ENCODE data around the gene MEF2C. TPM values are rescaled to one million over a fixed set of nuclear protein-coding genes. Genes with fewer than 3 reads are reported as not detected.

MEF2C gene
- total and polyA plus RNA-seq, 4 experiments from 2014 or later: 0.12 to 1.0 (median 0.28) TPM

GRCh38 chr5:88881571-88881971 is 1.4 kb downstream of the MEF2C start:
- Mint-ChIP-seq H3K4me3 (no peak overlapping the region), H3K27ac (no peak overlapping the region)
- POLR2A ChIA-PET (ENCODE audit: partially characterized antibody): no interaction called here

GRCh38 chr5:88880201-88880600 is 2.8 kb downstream of the MEF2C start:
- intact Hi-C loops (cut with micrococcal nuclease): no loop called here
- ChIA-PET POLR2A (ENCODE audit: partially characterized antibody) (no interaction called here), CTCF (ENCODE audit: partially characterized antibody) (no interaction called here)
- H3K27ac ChIP-seq (ENCODE audit: low read depth, low read length): no peak overlapping the region
- peaks cover 20 to 26% of the 10 kb centered on the region in 2 donors for H3K27me3 Mint-ChIP-seq
- H3K4me3 ChIP-seq (ENCODE audit: low read length in 2 of 2): no peak overlapping the region
- no peak overlapping the region for H3K4me3 Mint-ChIP-seq
- H3K36me3 Mint-ChIP-seq: no peaks in the 10 kb centered on the region
- H3K27me3 ChIP-seq (ENCODE audit: insufficient read depth, low read length): peaks cover 5% of the 10 kb centered on the region
- DNase-seq: no peak
- H3K36me3 ChIP-seq (ENCODE audit: insufficient read depth, low read length): no peaks in the 10 kb centered on the region
- peaks cover 15 to 24% (median 19%) of the 10 kb centered on the region in 4 donors for H3K4me1 Mint-ChIP-seq
- H3K9me3 ChIP-seq (ENCODE audit: control insufficient read depth in 1 of 2, low read length in 2 of 2): no peaks in the 10 kb centered on the region
- H3K27ac Mint-ChIP-seq: no peak overlapping the region
- H3K4me1 ChIP-seq (ENCODE audit: insufficient read depth, low read length): peaks cover 22% of the 10 kb centered on the region
- no peaks in the 10 kb centered on the region for H3K9me3 Mint-ChIP-seq

More at GRCh38 chr5:88881571-88881971, 1.4 kb downstream of the MEF2C start:
- intact Hi-C loops (cut with micrococcal nuclease): no loop called here
- DNase-seq: no peak
- Histone ChIP-seq H3K4me1 (ENCODE audit: insufficient read depth, low read length) (peaks cover 22% of the 10 kb centered on the region), H3K27ac (ENCODE audit: low read depth, low read length) (no peak overlapping the region), H3K36me3 (ENCODE audit: insufficient read depth, low read length) (no peaks in the 10 kb centered on the region), H3K27me3 (ENCODE audit: insufficient read depth, low read length) (peaks cover 5% of the 10 kb centered on the region), H3K9me3 (ENCODE audit: control insufficient read depth in 1 of 2, low read length in 2 of 2) (no peaks in the 10 kb centered on the region), H3K4me3 (ENCODE audit: low read length in 2 of 2) (no peak overlapping the region)
- Mint-ChIP-seq H3K4me1 (peaks cover 15 to 24% (median 19%) of the 10 kb centered on the region in 4 donors), H3K36me3 (no peaks in the 10 kb centered on the region), H3K9me3 (no peaks in the 10 kb centered on the region), H3K27me3 (peaks cover 24 to 26% of the 10 kb centered on the region in 2 donors)
- CTCF ChIA-PET (ENCODE audit: partially characterized antibody): no interaction called here

- intact Hi-C loops (cut with micrococcal nuclease): no loop called here
- Histone ChIP-seq H3K9me3 (ENCODE audit: control insufficient read depth in 1 of 2, low read length in 2 of 2) (no peaks in the 10 kb centered on the region), H3K4me3 (ENCODE audit: low read length in 2 of 2) (no peak overlapping the region), H3K4me1 (ENCODE audit: insufficient read depth, low read length) (peaks cover 22% of the 10 kb centered on the region), H3K27me3 (ENCODE audit: insufficient read depth, low read length) (peaks cover 5% of the 10 kb centered on the region), H3K36me3 (ENCODE audit: insufficient read depth, low read length) (no peaks in the 10 kb centered on the region), H3K27ac (ENCODE audit: low read depth, low read length) (no peak overlapping the region)
- Mint-ChIP-seq H3K27ac (no peak overlapping the region), H3K4me3 (no peak overlapping the region), H3K36me3 (no peaks in the 10 kb centered on the region), H3K4me1 (peaks cover 15 to 24% (median 19%) of the 10 kb centered on the region in 4 donors), H3K9me3 (no peaks in the 10 kb centered on the region), H3K27me3 (peaks cover 16 to 26% of the 10 kb centered on the region in 2 donors)
- CTCF ChIA-PET (ENCODE audit: partially characterized antibody): no interaction called here
- DNase-seq: no peak
- POLR2A ChIA-PET (ENCODE audit: partially characterized antibody): no interaction called here
Observed at GRCh38 chr5:88879724-88880123, 3.3 kb downstream of the MEF2C start.

- ChIA-PET POLR2A (ENCODE audit: partially characterized antibody) (no interaction called here), CTCF (ENCODE audit: partially characterized antibody) (no interaction called here)
- Histone ChIP-seq H3K27ac (ENCODE audit: low read depth, low read length) (no peak overlapping the region), H3K4me1 (ENCODE audit: insufficient read depth, low read length) (peaks cover 16% of the 10 kb centered on the region), H3K36me3 (ENCODE audit: insufficient read depth, low read length) (no peaks in the 10 kb centered on the region), H3K4me3 (ENCODE audit: low read length in 2 of 2) (no peak overlapping the region), H3K27me3 (ENCODE audit: insufficient read depth, low read length) (no peaks in the 10 kb centered on the region), H3K9me3 (ENCODE audit: control insufficient read depth in 1 of 2, low read length in 2 of 2) (no peaks in the 10 kb centered on the region)
- H3K4me1 Mint-ChIP-seq: peaks cover 11 to 17% (median 15%) of the 10 kb centered on the region in 4 donors
- no peaks in the 10 kb centered on the region for H3K9me3 Mint-ChIP-seq
- H3K27me3 Mint-ChIP-seq: peaks cover 15 to 24% of the 10 kb centered on the region in 2 donors
- H3K27ac Mint-ChIP-seq: no peak overlapping the region
- intact Hi-C loops (cut with micrococcal nuclease): no loop called here
- no peaks in the 10 kb centered on the region for H3K36me3 Mint-ChIP-seq
- H3K4me3 Mint-ChIP-seq: no peak overlapping the region
- no peak for DNase-seq
Observed at GRCh38 chr5:88878976-88879375, 4.0 kb downstream of the MEF2C start.

GRCh38 chr5:88877826-88878225 is 5.2 kb downstream of the MEF2C start:
- Histone ChIP-seq H3K36me3 (ENCODE audit: insufficient read depth, low read length) (no peaks in the 10 kb centered on the region), H3K9me3 (ENCODE audit: control insufficient read depth in 1 of 2, low read length in 2 of 2) (no peaks in the 10 kb centered on the region), H3K4me1 (ENCODE audit: insufficient read depth, low read length) (peaks cover 7% of the 10 kb centered on the region), H3K27me3 (ENCODE audit: insufficient read depth, low read length) (no peaks in the 10 kb centered on the region), H3K4me3 (ENCODE audit: low read length in 2 of 2) (no peak overlapping the region), H3K27ac (ENCODE audit: low read depth, low read length) (no peak overlapping the region)
- H3K4me1 Mint-ChIP-seq: peaks cover 4 to 8% (median 6%) of the 10 kb centered on the region in 4 donors
- no peak for DNase-seq
- intact Hi-C loops (cut with micrococcal nuclease): no loop called here
- no peaks in the 10 kb centered on the region for H3K9me3 Mint-ChIP-seq
- peaks cover 10 to 18% of the 10 kb centered on the region in 2 donors for H3K27me3 Mint-ChIP-seq
- H3K4me3 Mint-ChIP-seq: no peak overlapping the region
- ChIA-PET CTCF (ENCODE audit: partially characterized antibody) (no interaction called here), POLR2A (ENCODE audit: partially characterized antibody) (no interaction called here)
- no peaks in the 10 kb centered on the region for H3K36me3 Mint-ChIP-seq
- no peak overlapping the region for H3K27ac Mint-ChIP-seq

- Mint-ChIP-seq H3K27ac (no peak overlapping the region), H3K4me1 (no peaks in the 10 kb centered on the region), H3K27me3 (peaks cover 3 to 10% of the 10 kb centered on the region in 2 donors), H3K9me3 (no peaks in the 10 kb centered on the region), H3K4me3 (no peak overlapping the region), H3K36me3 (no peaks in the 10 kb centered on the region)
- no peak overlapping the region for H3K4me3 ChIP-seq (ENCODE audit: low read length in 2 of 2)
- CTCF ChIA-PET (ENCODE audit: partially characterized antibody): no interaction called here
- POLR2A ChIA-PET (ENCODE audit: partially characterized antibody): no interaction called here
- no peak overlapping the region for H3K27ac ChIP-seq (ENCODE audit: low read depth, low read length)
- no peaks in the 10 kb centered on the region for H3K4me1 ChIP-seq (ENCODE audit: insufficient read depth, low read length)
- no peaks in the 10 kb centered on the region for H3K36me3 ChIP-seq (ENCODE audit: insufficient read depth, low read length)
- no peaks in the 10 kb centered on the region for H3K9me3 ChIP-seq (ENCODE audit: control insufficient read depth in 1 of 2, low read length in 2 of 2)
- intact Hi-C loops (cut with micrococcal nuclease): no loop called here
- no peaks in the 10 kb centered on the region for H3K27me3 ChIP-seq (ENCODE audit: insufficient read depth, low read length)
- DNase-seq: no peak
Observed at GRCh38 chr5:88876714-88877113, 6.3 kb downstream of the MEF2C start.

GRCh38 chr5:88875341-88876234 is 7.4 kb downstream of the MEF2C start:
- Mint-ChIP-seq H3K4me3 (no peak overlapping the region), H3K27ac (no peak overlapping the region), H3K36me3 (no peaks in the 10 kb centered on the region), H3K27me3 (peaks cover 1 to 10% of the 10 kb centered on the region in 2 donors), H3K9me3 (no peaks in the 10 kb centered on the region), H3K4me1 (no peaks in the 10 kb centered on the region)
- ChIA-PET CTCF (ENCODE audit: partially characterized antibody) (no interaction called here), POLR2A (ENCODE audit: partially characterized antibody) (no interaction called here)
- no peak for DNase-seq
- no peak overlapping the region for H3K4me3 ChIP-seq (ENCODE audit: low read length in 2 of 2)
- no peaks in the 10 kb centered on the region for H3K27me3 ChIP-seq (ENCODE audit: insufficient read depth, low read length)
- intact Hi-C loops (cut with micrococcal nuclease): no loop called here
- H3K9me3 ChIP-seq (ENCODE audit: control insufficient read depth in 1 of 2, low read length in 2 of 2): no peaks in the 10 kb centered on the region
- no peaks in the 10 kb centered on the region for H3K4me1 ChIP-seq (ENCODE audit: insufficient read depth, low read length)
- no peak overlapping the region for H3K27ac ChIP-seq (ENCODE audit: low read depth, low read length)
- no peaks in the 10 kb centered on the region for H3K36me3 ChIP-seq (ENCODE audit: insufficient read depth, low read length)
